ENCODE results near the gene TAX1BP3.

The TAX1BP3 gene

GRCh38 chr17:3626831-3627768 lies 41.3 kb downstream of the TAX1BP3 start:
- DNase-seq (ENCODE audit: low read depth in 2 of 2) = no peak

GRCh38 chr17:3622977-3623594 lies 45.3 kb downstream of the TAX1BP3 start:
- DNase-seq (ENCODE audit: low read depth in 2 of 2) = no peak

- DNase-seq (ENCODE audit: low read depth in 2 of 2) = no peak
These were observed 47.1 kb downstream of the TAX1BP3 start for GRCh38 chr17:3621146-3621720.

GRCh38 chr17:3615160-3615870 lies 53.1 kb downstream of the TAX1BP3 start:
- DNase-seq (ENCODE audit: low read depth in 2 of 2) = no peak

GRCh38 chr17:3613124-3613523 lies 55.3 kb downstream of the TAX1BP3 start:
- no peak for DNase-seq (ENCODE audit: low read depth in 2 of 2)

All from stimulated activated CD4-positive, alpha-beta T cell treated with anti-CD3 and anti-CD28 coated beads, Interleukin-1b, Interleukin-23, amount 100 ng/mL, for 4 hours (primary cell).